GM20431 (cell line): ENCODE results near the gene YWHAQ.
"Not testable (repeated sequence)": the region's sequence is repeated elsewhere in the genome, so short reads cannot be mapped to it uniquely, and the experiment has no call there.

Experiments used
- in situ Hi-C: fragments of 300-500 bp; cut with MseI, MboI; formaldehyde crosslinking; loops from one replicate; pipeline ENCODE4 v1.15.0; 2020; ENCODE audit warnings: low sequenced_read_pairs; ENCODE audit not compliant: unreplicated experiment

Gene YWHAQ

GRCh38 chr2:9637330-9637729 lies 6.5 kb upstream of the YWHAQ start:
- in situ Hi-C loops: no loop called here

- in situ Hi-C loops: no loop called here
These were observed 3.3 kb upstream of the YWHAQ start for GRCh38 chr2:9634133-9634532.

DNA sequence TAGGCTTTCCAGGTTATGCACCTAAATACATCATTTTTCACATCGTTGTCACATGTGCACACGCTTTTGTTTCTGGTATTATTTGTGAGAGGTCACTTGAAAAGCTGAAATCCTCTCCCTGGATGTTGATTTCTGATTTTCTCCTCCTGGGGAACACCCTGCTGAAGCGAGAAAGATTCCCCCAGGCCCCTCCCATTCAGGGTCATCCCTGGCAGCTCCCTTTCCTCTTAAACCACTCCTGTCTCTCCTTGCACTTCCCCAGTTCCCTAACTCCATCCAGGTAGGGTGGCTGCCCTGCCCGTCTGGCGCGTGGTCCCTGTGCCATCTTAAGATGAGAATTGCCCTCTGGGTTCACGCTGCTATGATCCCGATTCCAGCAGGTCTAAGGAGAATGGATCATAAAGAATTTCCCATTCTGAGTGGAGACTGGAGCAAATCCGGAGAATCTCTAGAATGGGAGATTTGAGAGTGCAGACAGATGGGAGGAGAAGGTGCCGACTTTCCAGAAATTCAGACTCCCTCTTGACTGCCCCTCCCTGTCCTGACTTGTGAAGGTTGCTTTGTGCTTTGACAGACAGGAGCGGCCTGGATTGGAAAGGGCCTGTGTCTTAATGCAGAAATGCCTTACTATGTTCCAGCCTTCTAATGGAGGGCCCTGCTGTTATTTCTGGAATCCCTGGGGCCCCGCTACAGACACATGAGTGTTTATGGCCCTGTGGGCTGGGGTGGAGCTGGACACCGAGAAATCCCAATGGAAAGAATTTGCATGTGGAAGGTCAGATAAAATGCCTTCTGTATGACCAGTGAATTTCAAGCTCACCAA lies 1.3 kb upstream of the YWHAQ start:
- in situ Hi-C loops: no loop called here

GRCh38 chr2:9631553-9631819 lies 689 bp upstream of the YWHAQ start:
- in situ Hi-C loops: no loop called here

DNA sequence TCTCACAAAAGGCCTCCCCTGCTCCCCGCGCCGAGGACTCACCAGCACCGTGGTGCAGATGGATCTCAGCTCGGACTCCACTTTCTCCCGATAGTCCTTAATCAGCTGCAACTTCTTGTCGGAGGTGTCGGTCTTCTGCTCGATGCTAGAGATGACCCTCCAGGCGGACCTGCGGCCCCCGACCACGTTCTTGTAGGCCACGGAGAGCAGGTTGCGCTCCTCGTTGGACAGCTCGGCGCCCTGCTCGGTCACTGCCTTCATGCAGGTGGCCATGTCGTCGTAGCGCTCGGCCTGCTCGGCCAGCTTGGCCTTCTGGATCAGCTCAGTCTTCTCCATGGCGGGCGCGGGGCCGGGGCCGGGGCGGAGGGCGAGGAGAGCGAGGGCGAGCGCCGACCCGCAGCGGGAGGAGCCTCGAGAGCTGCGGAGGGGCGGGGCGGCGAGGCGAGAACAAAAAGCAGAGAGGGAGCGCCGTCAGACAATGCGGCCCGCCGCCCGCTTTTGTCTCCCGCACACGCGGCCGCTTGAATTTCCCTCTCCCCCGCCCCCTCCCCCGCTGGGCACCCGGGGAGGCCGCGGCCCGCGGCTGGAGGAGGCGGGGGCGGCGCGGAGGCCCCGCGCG lies 571 bp downstream of the YWHAQ start:
- in situ Hi-C loops: no loop called here

GRCh38 chr2:9629222-9630116 lies 1.3 kb downstream of the YWHAQ start:
- in situ Hi-C loops: no loop called here

DNA sequence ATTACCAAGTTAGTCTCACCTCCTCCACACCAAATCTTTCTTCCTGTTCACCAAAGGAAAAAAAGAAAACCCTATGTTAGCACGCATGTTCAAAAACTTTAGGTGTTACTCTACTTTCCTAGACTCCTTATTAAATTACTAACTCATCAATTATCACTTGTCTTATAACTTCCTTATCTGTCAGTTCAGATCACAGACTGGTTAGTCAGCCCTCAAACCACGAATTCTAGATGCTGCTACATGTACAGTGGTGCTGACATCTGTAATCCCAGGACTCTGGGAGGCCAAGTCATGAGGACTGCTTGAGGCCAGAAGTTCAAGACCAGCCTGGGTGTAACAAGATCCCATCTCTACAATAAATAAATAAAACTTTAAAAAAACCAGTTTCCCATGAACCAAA lies 3.5 kb downstream of the YWHAQ start:
- in situ Hi-C loops: no loop called here

DNA sequence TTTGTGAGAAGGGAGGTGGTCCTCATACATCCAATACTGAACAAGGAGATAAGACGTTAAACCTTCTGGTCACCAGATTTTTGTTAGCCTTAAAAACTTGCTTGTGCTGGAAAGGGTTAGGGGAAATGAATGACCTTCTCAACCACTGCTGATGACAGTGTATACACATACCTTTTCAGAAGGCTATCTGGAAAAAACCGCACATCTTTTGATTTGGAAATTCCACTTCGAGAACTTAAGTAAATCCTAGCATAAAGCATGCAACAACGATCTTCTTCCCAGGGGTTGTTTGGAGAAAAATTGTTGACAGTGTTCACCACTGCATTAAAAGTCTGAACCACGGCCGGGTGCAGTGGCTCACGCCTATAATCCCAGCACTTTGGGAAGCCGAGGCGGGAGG lies 7.6 kb downstream of the YWHAQ start:
- in situ Hi-C loops: no loop called here

- in situ Hi-C loops: not testable (repeated sequence)
These were observed 9.1 kb downstream of the YWHAQ start for GRCh38 chr2:9621655-9622054.

DNA sequence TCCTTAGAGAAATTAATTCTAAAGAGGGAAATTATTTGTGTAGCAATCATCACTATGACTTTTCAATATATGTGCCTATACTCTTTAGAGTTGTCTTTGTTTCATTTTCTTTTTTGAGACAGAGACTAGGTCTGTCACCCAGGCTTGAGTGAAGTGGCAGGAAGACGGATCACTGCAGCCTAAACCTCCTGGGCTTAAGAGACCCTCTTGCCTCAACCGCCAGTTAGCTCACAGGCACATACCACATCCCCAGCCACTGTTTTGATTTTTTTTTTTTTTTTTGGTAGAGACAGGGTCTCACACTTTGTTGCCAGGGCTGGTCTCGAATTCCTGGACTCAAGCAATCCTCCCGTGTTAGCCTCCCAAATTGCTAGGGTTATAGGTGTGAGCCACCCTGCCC lies 12.4 kb downstream of the YWHAQ start:
- in situ Hi-C loops: no loop called here

- in situ Hi-C loops: no loop called here
These were observed 13.0 kb downstream of the YWHAQ start for GRCh38 chr2:9617749-9618148.

DNA sequence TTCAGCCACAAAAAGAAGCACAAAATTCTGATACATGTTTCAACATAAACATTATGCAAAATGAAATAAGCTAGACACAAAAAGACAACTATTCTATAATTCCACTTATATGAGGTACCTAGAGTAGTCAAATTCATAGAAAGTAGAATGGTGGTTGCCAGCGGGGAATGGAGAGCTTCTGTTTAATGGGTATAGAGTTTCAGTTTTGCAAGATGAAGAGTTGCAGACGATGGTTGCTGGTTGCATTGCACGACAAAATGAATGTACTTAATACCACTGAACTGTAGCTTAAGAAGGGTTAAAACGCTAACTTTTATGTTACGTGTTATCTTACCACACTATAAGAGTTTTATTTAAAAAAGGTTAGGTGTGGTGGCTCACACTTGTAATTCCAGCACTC lies 13.5 kb downstream of the YWHAQ start:
- in situ Hi-C loops: no loop called here

- in situ Hi-C loops: no loop called here
These were observed 16.2 kb downstream of the YWHAQ start for GRCh38 chr2:9614562-9614961.

GRCh38 chr2:9613291-9613690 lies 17.5 kb downstream of the YWHAQ start:
- in situ Hi-C loops: no loop called here

- in situ Hi-C loops: not testable (repeated sequence)
These were observed 19.3 kb downstream of the YWHAQ start for GRCh38 chr2:9611549-9611912.

GRCh38 chr2:9610781-9611548 lies 19.8 kb downstream of the YWHAQ start:
- in situ Hi-C loops: no loop called here

DNA sequence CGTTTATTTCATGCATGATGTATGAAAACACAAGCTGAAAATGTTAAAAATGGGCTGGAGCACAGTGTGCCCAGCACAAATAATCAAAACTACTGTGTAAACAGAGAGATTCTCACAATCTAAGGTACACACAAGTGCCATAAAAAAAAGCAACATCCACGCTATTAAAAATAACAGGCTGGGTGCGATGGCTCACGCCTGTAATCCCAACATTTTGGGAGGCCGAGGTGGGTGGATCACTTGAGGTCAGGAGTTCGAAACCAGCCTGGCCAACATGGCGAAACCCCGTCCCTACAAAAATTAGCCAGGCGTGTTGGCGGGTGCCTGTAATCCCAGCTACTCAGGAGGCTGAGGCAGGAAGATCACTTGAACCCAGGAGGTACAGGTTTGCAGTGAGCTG lies 22.3 kb downstream of the YWHAQ start:
- in situ Hi-C loops: not testable (repeated sequence)

GRCh38 chr2:9602412-9602811 lies 28.4 kb downstream of the YWHAQ start:
- in situ Hi-C loops: no loop called here

GRCh38 chr2:9601397-9601796 lies 29.4 kb downstream of the YWHAQ start:
- in situ Hi-C loops: no loop called here

- in situ Hi-C loops: no loop called here
These were observed 31.4 kb downstream of the YWHAQ start for GRCh38 chr2:9599430-9599829.
